Liver (tissue), 9 donors: ENCODE data around the gene MLEC. TPM values are rescaled to one million over a fixed set of nuclear protein-coding genes. Genes with fewer than 3 reads are reported as not detected.

Experiments
- DNase-seq: peaks from one replicate; pipeline ENCODE4 v3.0.0-alpha.2; 2017; ENCODE audit warnings: low spot score
- H3K27ac ChIP-seq, 2 donors: one replicate each; pipeline ENCODE4 v1.7.0; 2013; ENCODE audit warnings: inconsistent platforms in 2 of 2, low read length in 2 of 2, control low read depth in 1 of 2, low read depth in 1 of 2, mild to moderate bottlenecking in 1 of 2
- H3K27me3 ChIP-seq, 4 donors: one replicate each; pipeline versions ENCODE4 v1.6.1 to v1.7.0; 2013; ENCODE audit warnings: low read length in 3 of 4, inconsistent platforms in 1 of 4, mild to moderate bottlenecking in 1 of 4, moderate library complexity in 1 of 4; ENCODE audit not compliant: control insufficient read depth in 4 of 4, insufficient read depth in 4 of 4
- H3K36me3 ChIP-seq, 4 donors: one replicate each; pipeline versions ENCODE4 v1.6.1 to v1.7.0; 2013; ENCODE audit warnings: low read length in 3 of 4, mild to moderate bottlenecking in 3 of 4, low read depth in 1 of 4, moderate library complexity in 1 of 4; ENCODE audit not compliant: control insufficient read depth in 4 of 4, insufficient read depth in 3 of 4
- H3K4me1 ChIP-seq, 4 donors: one replicate each; pipeline versions ENCODE4 v1.6.1 to v1.7.0; 2013; ENCODE audit warnings: low read length in 3 of 4, mild to moderate bottlenecking in 3 of 4, moderate library complexity in 1 of 4; ENCODE audit not compliant: control insufficient read depth in 4 of 4, insufficient read depth in 4 of 4
- H3K4me3 ChIP-seq, 3 donors: one replicate each; pipeline versions ENCODE4 v1.6.1 to v1.7.0; 2013; ENCODE audit warnings: low read length in 3 of 3, control low read depth in 1 of 3, low read depth in 1 of 3, mild to moderate bottlenecking in 1 of 3
- H3K9ac ChIP-seq, 2 donors: one replicate each; pipeline ENCODE4 v1.7.0; 2013; ENCODE audit warnings: low read length in 2 of 2, mild to moderate bottlenecking in 2 of 2, moderate library complexity in 2 of 2, control low read depth in 1 of 2, low read depth in 1 of 2
- H3K9me3 ChIP-seq, 4 donors: one replicate each; pipeline versions ENCODE4 v1.6.1 to v1.7.0; 2013; ENCODE audit warnings: low read length in 3 of 4; ENCODE audit not compliant: control insufficient read depth in 4 of 4
- CTCF ChIP-seq: fragments of 150-350 bp; IDR thresholded peaks from 2 replicates; pipeline ENCODE4 v1.5.1; 2017; ENCODE audit warnings: improper control_type of control experiment, low read depth, low read length; ENCODE audit not compliant: missing input control
- EGR1 ChIP-seq, 2 donors: IDR thresholded peaks; 2 replicates each; pipeline ENCODE4 v1.6.1; 2016 to 2018; ENCODE audit warnings: antibody characterized with exemption in 2 of 2, low read depth in 2 of 2
- FOXA1 ChIP-seq: IDR thresholded peaks from 2 replicates; pipeline ENCODE4 v1.6.1; 2016; ENCODE audit warnings: antibody characterized with exemption
- GABPA ChIP-seq, 2 donors: IDR thresholded peaks in 1 of 2; conservative IDR thresholded peaks in 1 of 2; 2 replicates each; pipeline ENCODE4 v1.6.1; 2016; ENCODE audit warnings: antibody characterized with exemption in 2 of 2, mild to moderate bottlenecking in 1 of 2, moderate library complexity in 1 of 2
- HNF4A ChIP-seq, 2 donors: conservative IDR thresholded peaks; 2 replicates each; pipeline ENCODE4 v1.6.1; 2016; ENCODE audit warnings: antibody characterized with exemption in 2 of 2, mild to moderate bottlenecking in 2 of 2
- JUND ChIP-seq, 2 donors: IDR thresholded peaks; 2 replicates each; pipeline ENCODE4 v1.6.1; 2016; ENCODE audit warnings: antibody characterized with exemption in 2 of 2
- MAX ChIP-seq: IDR thresholded peaks from 2 replicates; pipeline ENCODE4 v1.6.1; 2016; ENCODE audit warnings: antibody characterized with exemption
- NR2F2 ChIP-seq: IDR thresholded peaks from 2 replicates; pipeline ENCODE4 v1.6.1; 2016; ENCODE audit warnings: antibody characterized with exemption
- RAD21 ChIP-seq, 2 donors: IDR thresholded peaks; 2 replicates each; pipeline ENCODE4 v1.6.1; 2016; ENCODE audit warnings: antibody characterized with exemption in 2 of 2, mild to moderate bottlenecking in 2 of 2
- RXRA ChIP-seq, 2 donors: IDR thresholded peaks; 2 replicates each; pipeline ENCODE4 v1.6.1; 2017 to 2018; ENCODE audit warnings: antibody characterized with exemption in 2 of 2, mild to moderate bottlenecking in 1 of 2
- SP1 ChIP-seq: IDR thresholded peaks from 2 replicates; pipeline ENCODE4 v1.6.1; 2018; ENCODE audit warnings: antibody characterized with exemption, mild to moderate bottlenecking
- YY1 ChIP-seq: IDR thresholded peaks from 2 replicates; pipeline ENCODE4 v1.6.1; 2016; ENCODE audit warnings: antibody characterized with exemption, mild to moderate bottlenecking
- ZBTB33 ChIP-seq: IDR thresholded peaks from 2 replicates; pipeline ENCODE4 v1.6.1; 2016; ENCODE audit warnings: antibody characterized with exemption
- WGBS: extraction: QIAGEN DNeasy Blood & Tissue Kit; methylation state at CpG from one replicate; pipeline ENCODE4 v1.1.7; 2013; 5-methylcytosine and 5-hydroxymethylcytosine counted together
- polyA plus RNA-seq, 2 donors: library from polyadenylated mRNA; stranded (reverse) in 1 of 2; unstranded in 1 of 2; fragments of 200-250 nt in 1 of 2; fragments of >200 nt in 1 of 2; fragmentation: Nextera tagmentation in 1 of 2; extraction: Ambion mirVana in 1 of 2; gene quantifications; one replicate each; pipeline versions ENCODE4 v1.2.1 to v1.2.3, GENCODE V29; 2013 to 2015
- total RNA-seq, 2 donors: library from RNA; depleted of rRNA; stranded (reverse); fragments of >200 nt; gene quantifications; one replicate each; pipeline ENCODE4 v1.2.3, GENCODE V29; 2014
- donor health status: healthy.
- donor health status: healthy.
- donor health status: healthy.
- donor health status: healthy.
- donor health status: healthy.

MLEC gene
- total and polyA plus RNA-seq, 4 donors, result 61.4 to 170 (median 115) TPM

- no peak for TF ChIP-seq NR2F2
- no peak for TF ChIP-seq RXRA (IDR thresholded peaks at IDR 0.05)
- TF ChIP-seq JUND (IDR thresholded peaks at IDR 0.05), result no peak
Observed at GRCh38 chr12:120703311-120703942, 16.5 kb downstream of the MLEC start (continued).

- no peaks in the 10 kb centered on the region for H3K27me3 ChIP-seq
- DNase-seq, result no peak
- peaks cover 2 to 9% (median 5%) of the 10 kb centered on the region in 4 donors for H3K4me1 ChIP-seq
- H3K36me3 ChIP-seq, result peaks cover 0 to 15% (median 6%) of the 10 kb centered on the region in 4 donors
- H3K9me3 ChIP-seq, result no peaks in the 10 kb centered on the region
- H3K27ac ChIP-seq, result no peak overlapping the region
- TF ChIP-seq ZBTB33 (no peak), FOXA1 (no peak), HNF4A (conservative IDR thresholded peaks at IDR 0.05) (peak in 1 of 2 donors; percentile 16), YY1 (peak; percentile 12), RXRA (IDR thresholded peaks at IDR 0.05) (peak in 1 of 2 donors; percentile 30), EGR1 (IDR thresholded peaks at IDR 0.05; ENCODE audit: low read depth in 2 of 2) (no peak)
- WGBS, result 45% methylated on average over 1 of the region's 1 CpG
- no peak overlapping the region for H3K9ac ChIP-seq
- no peak overlapping the region for H3K4me3 ChIP-seq
Observed at GRCh38 chr12:120705618-120706017, 18.7 kb downstream of the MLEC start.

GRCh38 chr12:120706029-120706428 lies 19.1 kb downstream of the MLEC start:
- peaks cover 0 to 11% (median 2%) of the 10 kb centered on the region in 4 donors for H3K36me3 ChIP-seq
- no peak for TF ChIP-seq GABPA (IDR thresholded peaks at IDR 0.05 in 1 of 2, conservative IDR thresholded peaks at IDR 0.05 in 1 of 2)
- TF ChIP-seq CTCF, result no peak
- no peak for TF ChIP-seq JUND (IDR thresholded peaks at IDR 0.05)
- TF ChIP-seq FOXA1, result no peak
- TF ChIP-seq YY1, result no peak
- no peak for TF ChIP-seq MAX
- no peak for TF ChIP-seq RAD21 (IDR thresholded peaks at IDR 0.05)
- TF ChIP-seq SP1, result no peak
- no peak overlapping the region for H3K9ac ChIP-seq
- DNase-seq, result no peak
- H3K27me3 ChIP-seq, result no peaks in the 10 kb centered on the region
- 87% methylated on average over 5 of the region's 5 CpGs for WGBS
- H3K27ac ChIP-seq, result no peak overlapping the region
- no peak overlapping the region for H3K4me3 ChIP-seq
- no peaks in the 10 kb centered on the region for H3K9me3 ChIP-seq
- peaks cover 2 to 12% (median 5%) of the 10 kb centered on the region in 4 donors for H3K4me1 ChIP-seq
